Stimulated activated CD8-positive, alpha-beta memory T cell treated with anti-CD3 and anti-CD28 coated beads, Interleukin-12 subunit alpha, Interleukin-12 subunit beta, amount 100 ng/mL, for 24 hours (primary cell): ENCODE results near the gene EPSTI1.
"Not testable (repeated sequence)": the region's sequence is repeated elsewhere in the genome, so short reads cannot be mapped to it uniquely, and the experiment has no call there.

Experiments used
- DNase-seq: peaks from one replicate; pipeline ENCODE4 v3.0.0-alpha.2; 2020; ENCODE audit errors: extremely low read depth

EPSTI1 gene

DNA sequence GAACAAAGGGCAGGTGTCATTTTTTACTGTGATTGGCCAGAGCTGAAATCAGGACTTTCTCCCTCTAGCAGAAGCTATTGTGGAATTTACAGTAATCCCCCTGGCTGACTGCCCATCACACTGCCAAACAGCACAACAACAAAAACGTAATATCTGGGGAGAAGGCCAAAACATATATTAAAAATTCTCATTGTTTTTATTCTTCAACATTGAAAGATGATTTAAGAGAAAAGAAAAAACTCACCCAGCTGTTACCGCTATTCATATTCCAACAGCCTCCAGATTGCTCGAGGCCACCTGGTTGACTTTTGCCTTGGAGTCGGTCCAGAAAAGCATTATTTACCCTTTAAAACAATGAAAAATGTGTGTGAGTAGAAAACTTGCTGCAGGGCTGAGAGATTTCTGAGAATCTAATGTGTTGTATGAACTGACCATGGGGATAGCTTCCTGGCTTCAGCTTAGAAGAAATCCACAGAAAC is 97.2 kb downstream of the EPSTI1 start:
- DNase-seq, result no peak

GRCh38 chr13:42893214-42893671 is 98.8 kb downstream of the EPSTI1 start:
- DNase-seq, result no peak

GRCh38 chr13:42892760-42893159 is 99.3 kb downstream of the EPSTI1 start:
- DNase-seq, result no peak

- DNase-seq, result no peak
Observed at GRCh38 chr13:42891591-42891990, 100.5 kb downstream of the EPSTI1 start.

DNA sequence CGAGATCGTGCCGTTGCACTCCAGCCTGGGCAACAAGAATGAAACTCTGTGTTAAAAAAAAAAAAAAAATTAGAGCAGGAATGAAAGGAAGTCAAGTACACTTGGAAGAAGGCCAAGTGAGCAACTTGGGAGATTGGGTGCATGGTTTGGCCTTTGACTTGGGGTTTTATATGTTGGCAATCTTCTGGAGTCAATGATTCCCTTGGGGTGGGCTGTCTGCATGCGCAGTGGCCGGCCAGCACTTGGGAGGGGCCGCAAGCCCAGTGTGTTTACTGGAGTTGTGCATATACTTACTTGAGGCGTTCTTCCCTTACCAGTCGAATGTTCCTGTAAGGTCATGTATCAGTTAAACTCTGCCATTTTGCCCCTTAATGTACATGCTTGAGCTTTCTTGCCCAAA is 106.7 kb downstream of the EPSTI1 start:
- DNase-seq, result no peak

GRCh38 chr13:42883771-42884467 is 108.1 kb downstream of the EPSTI1 start:
- no peak for DNase-seq

DNA sequence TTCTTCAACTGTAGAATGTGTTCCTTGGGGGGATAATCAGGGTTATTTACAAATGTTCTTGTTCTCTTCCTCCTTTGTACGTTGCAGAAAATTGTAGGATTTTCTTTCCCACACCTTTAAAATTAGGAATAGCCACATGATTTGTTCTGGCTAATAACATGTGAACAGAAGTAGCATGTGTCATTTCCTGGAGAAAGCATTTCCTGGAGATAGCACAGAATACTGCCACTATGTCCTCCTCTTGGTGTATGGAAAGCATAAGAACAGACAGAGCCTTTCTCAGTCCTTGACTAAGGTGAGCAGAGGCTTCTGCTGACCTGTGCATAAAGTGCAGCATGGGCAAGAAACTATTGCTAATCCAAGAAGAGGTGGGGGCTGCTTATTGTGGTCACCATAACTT is 108.9 kb downstream of the EPSTI1 start:
- DNase-seq, result no peak

DNA sequence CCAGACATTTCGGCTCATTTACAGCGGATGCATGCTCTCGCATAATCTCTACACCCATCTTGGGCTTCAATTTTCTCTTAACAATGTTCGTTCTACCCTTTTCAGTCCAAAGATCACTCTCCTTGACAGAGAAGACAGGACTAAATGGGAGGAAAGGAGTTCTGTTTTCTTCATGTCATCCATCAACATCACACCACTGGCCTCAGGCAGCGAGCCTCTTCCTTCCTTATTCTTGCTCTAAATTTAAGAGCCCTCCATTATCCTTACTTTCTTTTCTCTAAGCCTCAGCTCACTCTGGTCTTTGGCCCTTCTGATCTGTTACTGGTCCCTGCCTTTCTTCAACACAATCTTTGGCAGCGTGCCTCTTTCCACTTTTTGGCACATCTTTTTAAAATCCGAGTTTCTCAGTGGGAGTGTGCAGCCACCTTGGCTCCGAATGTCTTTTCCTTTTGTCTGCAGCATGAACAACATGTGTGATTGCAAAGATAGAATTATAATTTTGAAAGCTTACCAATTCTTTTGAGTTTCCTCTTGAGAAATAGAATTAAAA is 111.9 kb downstream of the EPSTI1 start:
- no peak for DNase-seq

- DNase-seq, result no peak
Observed at GRCh38 chr13:42878721-42879120, 113.3 kb downstream of the EPSTI1 start.

GRCh38 chr13:42876887-42877545 is 115.0 kb downstream of the EPSTI1 start:
- DNase-seq, result no peak

- DNase-seq, result no peak
Observed at GRCh38 chr13:42876270-42876714, 115.7 kb downstream of the EPSTI1 start.

GRCh38 chr13:42875475-42876269 is 116.4 kb downstream of the EPSTI1 start:
- no peak for DNase-seq

DNA sequence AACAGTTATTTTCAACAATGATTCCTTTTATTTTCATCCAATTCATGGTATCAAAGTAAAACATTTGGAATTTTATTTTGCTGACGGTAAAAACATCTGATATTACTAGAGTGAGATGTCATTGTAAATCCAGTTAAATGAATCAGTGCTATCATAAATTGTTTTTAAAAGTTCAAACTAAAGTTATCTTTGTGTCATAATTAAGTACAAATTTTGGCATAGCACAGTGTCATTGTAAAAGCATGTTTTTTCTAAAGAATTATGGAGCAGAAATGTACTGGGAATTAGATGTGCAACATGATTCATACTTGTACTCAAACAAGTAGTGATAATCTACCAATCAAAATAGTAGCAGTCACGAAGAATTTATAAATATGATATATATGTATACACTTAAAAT is 117.8 kb downstream of the EPSTI1 start:
- DNase-seq, result no peak

GRCh38 chr13:42873081-42873480 is 119.0 kb downstream of the EPSTI1 start:
- no peak for DNase-seq

DNA sequence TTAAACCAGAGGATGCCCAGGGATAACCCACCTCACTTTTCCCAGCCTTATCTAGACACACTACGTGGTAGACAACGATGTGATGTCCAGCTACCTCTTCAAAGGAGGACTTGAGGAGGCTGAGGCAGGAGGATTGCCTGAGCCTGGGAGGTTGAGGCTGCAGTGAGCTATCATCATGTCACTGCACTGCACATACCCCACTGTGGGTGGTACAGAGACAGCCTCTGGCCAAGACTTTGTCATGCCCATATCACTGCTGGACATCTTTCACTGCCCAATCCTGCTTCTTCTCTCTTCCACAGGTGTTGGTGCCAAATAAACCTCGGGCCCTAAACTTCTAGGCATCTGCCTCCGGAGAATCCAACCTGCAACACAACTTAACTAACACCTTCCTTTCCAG is 124.8 kb downstream of the EPSTI1 start:
- DNase-seq, result no peak

DNA sequence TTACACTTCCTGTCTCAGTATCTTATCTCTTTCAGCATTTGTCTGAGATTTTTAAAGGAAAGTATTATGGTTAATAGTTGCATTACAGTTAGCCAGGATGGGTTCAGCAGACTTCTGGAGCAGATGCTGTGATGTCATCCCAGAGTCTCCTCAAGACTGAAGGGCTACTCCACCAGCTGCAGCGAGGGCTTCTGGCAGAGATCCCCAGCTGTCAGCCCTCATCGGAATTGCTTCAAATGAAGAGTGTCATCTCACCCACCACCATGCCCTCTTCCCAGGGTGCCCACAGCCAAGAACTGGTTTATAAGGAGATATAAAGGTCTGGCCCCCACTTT is 126.3 kb downstream of the EPSTI1 start:
- no peak for DNase-seq

- no peak for DNase-seq
Observed at GRCh38 chr13:42864952-42865767, 126.9 kb downstream of the EPSTI1 start.

DNA sequence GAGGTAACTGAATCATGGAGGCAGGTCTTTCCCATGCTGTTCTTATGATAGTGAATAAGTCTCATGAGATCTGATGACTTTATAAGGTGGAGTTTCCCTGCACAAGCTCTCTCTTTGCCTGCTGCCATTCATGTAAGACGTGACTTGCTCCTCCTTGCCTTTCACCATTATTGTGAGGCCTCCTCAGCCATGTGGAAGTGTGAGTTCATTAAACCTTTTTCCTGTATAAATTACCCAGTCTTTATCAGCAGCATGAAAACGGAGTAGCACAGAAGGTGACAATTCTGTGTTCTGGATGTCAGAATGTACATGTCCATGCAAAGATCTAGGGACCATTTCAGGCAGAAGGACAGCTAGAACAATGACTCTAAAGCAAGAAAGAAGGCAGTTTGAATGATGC is 129.7 kb downstream of the EPSTI1 start:
- not testable (repeated sequence) for DNase-seq

DNA sequence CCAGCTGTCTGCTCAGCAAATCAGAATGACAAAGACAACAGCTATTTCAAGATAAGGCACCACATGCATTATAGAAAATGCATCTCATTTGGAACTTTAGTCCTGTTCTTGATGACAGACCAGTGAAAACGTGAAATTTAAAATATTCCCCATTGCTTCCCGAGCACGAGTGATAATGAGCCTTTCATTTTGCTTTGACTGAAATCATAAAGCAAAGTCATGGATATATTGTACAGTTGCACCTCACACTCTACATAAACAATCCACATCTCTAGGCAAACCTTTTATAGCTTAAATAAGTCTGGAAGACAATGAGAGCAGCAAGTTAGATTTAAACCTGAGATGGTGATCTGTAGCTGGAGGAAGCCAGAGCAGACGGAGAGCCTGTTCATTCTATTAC is 131.6 kb downstream of the EPSTI1 start:
- no peak for DNase-seq

- DNase-seq, result no peak
Observed at GRCh38 chr13:42859760-42860159, 132.3 kb downstream of the EPSTI1 start.

DNA sequence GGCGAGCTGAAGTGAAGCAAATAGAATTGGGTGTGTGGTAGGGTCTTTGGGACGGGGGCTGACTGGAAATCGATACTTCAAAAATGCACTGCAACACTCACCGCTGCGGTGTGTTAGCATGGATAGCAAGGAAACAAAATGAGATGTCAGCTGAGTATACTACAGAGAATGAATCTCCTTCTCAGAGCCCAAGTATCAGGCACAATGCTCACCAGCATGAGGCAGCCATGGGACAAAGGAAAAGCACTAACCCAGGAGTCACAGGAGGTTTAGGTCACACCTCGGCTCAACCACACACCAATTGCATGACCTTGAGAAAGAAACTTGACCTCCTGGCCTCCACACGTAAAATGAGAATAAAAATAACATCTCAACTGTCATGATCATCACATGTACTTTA is 136.6 kb downstream of the EPSTI1 start:
- DNase-seq, result no peak
